ENCODE measurements around the gene TTC19. TPM values are rescaled to one million over a fixed set of nuclear protein-coding genes. Genes with fewer than 3 reads are reported as not detected.
"Not testable (repeated sequence)": the region's sequence is repeated elsewhere in the genome, so short reads cannot be mapped to it uniquely, and the experiment has no call there.

TTC19 gene
- polyA plus RNA-seq, 1 donor from 2014 or later, result 30.6 TPM

GRCh38 chr17:15966879-15967248 lies 32.8 kb upstream of the TTC19 start:
- Mint-ChIP-seq H3K9me3 (no peaks in the 10 kb centered on the region), H3K4me3 (no peak overlapping the region), H3K27me3 (peaks cover 30% of the 10 kb centered on the region), H3K4me1 (peaks cover 0 to 5% (median 2%) of the 10 kb centered on the region in 3 donors), H3K27ac (no peak overlapping the region), H3K36me3 (no peaks in the 10 kb centered on the region)

- no peak overlapping the region for H3K27ac Mint-ChIP-seq
- peaks cover 0 to 5% (median 2%) of the 10 kb centered on the region in 3 donors for H3K4me1 Mint-ChIP-seq
- H3K9me3 Mint-ChIP-seq, result no peaks in the 10 kb centered on the region
- H3K27me3 Mint-ChIP-seq, result peaks cover 30% of the 10 kb centered on the region
- H3K4me3 Mint-ChIP-seq, result no peak overlapping the region
- no peaks in the 10 kb centered on the region for H3K36me3 Mint-ChIP-seq
These were observed 31.8 kb upstream of the TTC19 start for GRCh38 chr17:15967706-15968399.

- Mint-ChIP-seq H3K27me3 (peaks cover 30% of the 10 kb centered on the region), H3K9me3 (no peaks in the 10 kb centered on the region), H3K36me3 (peaks cover 1% of the 10 kb centered on the region), H3K27ac (no peak overlapping the region), H3K4me1 (peaks cover 0 to 6% (median 2%) of the 10 kb centered on the region in 3 donors), H3K4me3 (no peak overlapping the region)
These were observed 30.2 kb upstream of the TTC19 start for GRCh38 chr17:15969463-15969862.

GRCh38 chr17:15970500-15970899 lies 29.1 kb upstream of the TTC19 start:
- Mint-ChIP-seq H3K27me3 (peaks cover 22% of the 10 kb centered on the region), H3K27ac (no peak overlapping the region), H3K36me3 (peaks cover 1% of the 10 kb centered on the region), H3K4me1 (peaks cover 0 to 4% (median 2%) of the 10 kb centered on the region in 3 donors), H3K4me3 (no peak overlapping the region), H3K9me3 (no peaks in the 10 kb centered on the region)

- Mint-ChIP-seq H3K9me3 (no peaks in the 10 kb centered on the region), H3K4me1 (peaks cover 0 to 4% (median 2%) of the 10 kb centered on the region in 3 donors), H3K4me3 (no peak overlapping the region), H3K27me3 (peaks cover 17% of the 10 kb centered on the region), H3K27ac (no peak overlapping the region), H3K36me3 (peaks cover 1% of the 10 kb centered on the region)
These were observed 28.4 kb upstream of the TTC19 start for GRCh38 chr17:15971098-15971678.

- H3K4me3 Mint-ChIP-seq, result no peak overlapping the region
These were observed 27.7 kb upstream of the TTC19 start for GRCh38 chr17:15971882-15972281.

GRCh38 chr17:15972497-15972951 lies 27.1 kb upstream of the TTC19 start:
- peaks cover 16% of the 10 kb centered on the region for H3K27me3 Mint-ChIP-seq
- peaks cover 6% of the 10 kb centered on the region for H3K36me3 Mint-ChIP-seq

More at GRCh38 chr17:15971882-15972281, 27.7 kb upstream of the TTC19 start:
- peaks cover 5% of the 10 kb centered on the region for H3K36me3 Mint-ChIP-seq
- H3K27ac Mint-ChIP-seq, result no peak overlapping the region
- H3K27me3 Mint-ChIP-seq, result peaks cover 17% of the 10 kb centered on the region
- H3K4me1 Mint-ChIP-seq, result peaks cover 0 to 2% (median 0%) of the 10 kb centered on the region in 3 donors
- no peaks in the 10 kb centered on the region for H3K9me3 Mint-ChIP-seq

GRCh38 chr17:15973016-15973415 lies 26.6 kb upstream of the TTC19 start:
- Mint-ChIP-seq H3K4me3 (no peak overlapping the region), H3K4me1 (peaks cover 0 to 2% (median 0%) of the 10 kb centered on the region in 3 donors), H3K9me3 (no peaks in the 10 kb centered on the region), H3K27ac (no peak overlapping the region), H3K27me3 (peaks cover 11% of the 10 kb centered on the region), H3K36me3 (peaks cover 8% of the 10 kb centered on the region)

More at GRCh38 chr17:15972497-15972951, 27.1 kb upstream of the TTC19 start:
- peaks cover 0 to 2% (median 0%) of the 10 kb centered on the region in 3 donors for H3K4me1 Mint-ChIP-seq
- no peaks in the 10 kb centered on the region for H3K9me3 Mint-ChIP-seq
- H3K27ac Mint-ChIP-seq, result no peak overlapping the region
- H3K4me3 Mint-ChIP-seq, result no peak overlapping the region

GRCh38 chr17:15973834-15974233 lies 25.8 kb upstream of the TTC19 start:
- Mint-ChIP-seq H3K36me3 (peaks cover 9% of the 10 kb centered on the region), H3K4me1 (peaks cover 0 to 2% (median 0%) of the 10 kb centered on the region in 3 donors), H3K27ac (no peak overlapping the region)

GRCh38 chr17:15977894-15978293 lies 21.7 kb upstream of the TTC19 start:
- H3K4me1 Mint-ChIP-seq, result peaks cover 7 to 14% (median 13%) of the 10 kb centered on the region in 3 donors
- H3K27ac Mint-ChIP-seq, result no peak overlapping the region
- no peaks in the 10 kb centered on the region for H3K9me3 Mint-ChIP-seq
- no peaks in the 10 kb centered on the region for H3K27me3 Mint-ChIP-seq
- no peak overlapping the region for H3K4me3 Mint-ChIP-seq
- H3K36me3 Mint-ChIP-seq, result peaks cover 17% of the 10 kb centered on the region

More at GRCh38 chr17:15973834-15974233, 25.8 kb upstream of the TTC19 start:
- H3K4me3 Mint-ChIP-seq, result no peak overlapping the region
- H3K9me3 Mint-ChIP-seq, result no peaks in the 10 kb centered on the region
- peaks cover 4% of the 10 kb centered on the region for H3K27me3 Mint-ChIP-seq

- peaks cover 7 to 14% (median 13%) of the 10 kb centered on the region in 3 donors for H3K4me1 Mint-ChIP-seq
- no peak overlapping the region for H3K4me3 Mint-ChIP-seq
- no peaks in the 10 kb centered on the region for H3K27me3 Mint-ChIP-seq
- H3K36me3 Mint-ChIP-seq, result peaks cover 17% of the 10 kb centered on the region
- H3K27ac Mint-ChIP-seq, result no peak overlapping the region
- no peaks in the 10 kb centered on the region for H3K9me3 Mint-ChIP-seq
These were observed 21.0 kb upstream of the TTC19 start for GRCh38 chr17:15978606-15979005.

GRCh38 chr17:15979013-15979412 lies 20.6 kb upstream of the TTC19 start:
- Mint-ChIP-seq H3K4me1 (peaks cover 7 to 14% (median 13%) of the 10 kb centered on the region in 3 donors), H3K36me3 (peaks cover 16% of the 10 kb centered on the region)
- not testable (repeated sequence) for H3K4me3 Mint-ChIP-seq, H3K27ac Mint-ChIP-seq, H3K9me3 Mint-ChIP-seq, H3K27me3 Mint-ChIP-seq

- Mint-ChIP-seq H3K9me3 (no peaks in the 10 kb centered on the region), H3K36me3 (peaks cover 21% of the 10 kb centered on the region), H3K4me3 (no peak overlapping the region), H3K27me3 (no peaks in the 10 kb centered on the region), H3K27ac (no peak overlapping the region), H3K4me1 (peaks cover 7 to 14% (median 11%) of the 10 kb centered on the region in 3 donors)
These were observed 18.4 kb upstream of the TTC19 start for GRCh38 chr17:15981208-15981607.

- Mint-ChIP-seq H3K4me3 (no peak overlapping the region), H3K27me3 (no peaks in the 10 kb centered on the region), H3K27ac (no peak overlapping the region), H3K9me3 (no peaks in the 10 kb centered on the region), H3K36me3 (peaks cover 18% of the 10 kb centered on the region), H3K4me1 (peaks cover 7 to 14% (median 11%) of the 10 kb centered on the region in 3 donors)
These were observed 17.7 kb upstream of the TTC19 start for GRCh38 chr17:15981646-15982580.

GRCh38 chr17:15996322-15996721 lies 3.3 kb upstream of the TTC19 start:
- peaks cover 1% of the 10 kb centered on the region for H3K36me3 Mint-ChIP-seq
- no peak overlapping the region for H3K27ac Mint-ChIP-seq
- peaks cover 16 to 23% (median 18%) of the 10 kb centered on the region in 3 donors for H3K4me1 Mint-ChIP-seq
- H3K9me3 Mint-ChIP-seq, result no peaks in the 10 kb centered on the region
- no peak overlapping the region for H3K4me3 Mint-ChIP-seq
- no peaks in the 10 kb centered on the region for H3K27me3 Mint-ChIP-seq

Data from IgD-negative memory B cell (primary cell).